Measurements from ENCODE around the gene HAUS7.

The HAUS7 gene

DNA sequence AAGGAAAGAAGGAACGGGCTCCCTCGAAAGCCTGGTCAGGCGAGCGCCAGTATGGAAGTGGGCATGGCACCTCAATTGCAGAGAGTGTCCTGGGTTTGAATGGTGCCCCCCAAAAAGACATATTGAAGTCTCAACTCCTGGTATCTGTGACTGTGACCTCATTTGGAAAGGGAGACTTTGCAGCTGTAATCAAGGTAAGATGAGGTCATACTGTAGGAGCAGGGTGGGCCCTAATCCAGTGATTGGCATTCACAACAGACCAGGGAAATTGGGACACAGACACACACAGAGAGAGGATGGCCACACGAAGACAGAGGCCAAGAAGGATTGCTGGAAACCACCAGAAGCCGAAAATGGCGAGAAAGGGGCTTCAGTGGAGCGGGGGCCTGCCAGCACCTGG lies 52.7 kb downstream of the HAUS7 start:
- H3K9ac ChIP-seq: no peak overlapping the region
- no peak overlapping the region for H3K4me3 ChIP-seq
- H3K4me2 ChIP-seq: peak overlapping the region in 9 of 11 experiments; percentile 26 to 62 (median 41); a peak in 11 of 22 replicates
- H3K9me3 ChIP-seq (replicated peaks in 1 of 11): peaks cover 0 to 18% (median 13%) of the 10 kb centered on the region in 11 experiments; a peak in 10 of 22 replicates
- no peaks in the 10 kb centered on the region for H3K36me3 ChIP-seq
- no peak for TF ChIP-seq Cebpa-rat (IDR thresholded peaks at IDR 0.05)
- H4K20me1 ChIP-seq: peaks cover 0 to 7% (median 0%) of the 10 kb centered on the region in 11 experiments; a peak in 6 of 22 replicates
- H3K4me1 ChIP-seq: peaks cover 9 to 21% (median 16%) of the 10 kb centered on the region in 10 experiments; a peak in 18 of 20 replicates
- H3K27me3 ChIP-seq: peaks cover 71 to 96% (median 87%) of the 10 kb centered on the region in 11 experiments
- no peak overlapping the region for H3K27ac ChIP-seq

DNA sequence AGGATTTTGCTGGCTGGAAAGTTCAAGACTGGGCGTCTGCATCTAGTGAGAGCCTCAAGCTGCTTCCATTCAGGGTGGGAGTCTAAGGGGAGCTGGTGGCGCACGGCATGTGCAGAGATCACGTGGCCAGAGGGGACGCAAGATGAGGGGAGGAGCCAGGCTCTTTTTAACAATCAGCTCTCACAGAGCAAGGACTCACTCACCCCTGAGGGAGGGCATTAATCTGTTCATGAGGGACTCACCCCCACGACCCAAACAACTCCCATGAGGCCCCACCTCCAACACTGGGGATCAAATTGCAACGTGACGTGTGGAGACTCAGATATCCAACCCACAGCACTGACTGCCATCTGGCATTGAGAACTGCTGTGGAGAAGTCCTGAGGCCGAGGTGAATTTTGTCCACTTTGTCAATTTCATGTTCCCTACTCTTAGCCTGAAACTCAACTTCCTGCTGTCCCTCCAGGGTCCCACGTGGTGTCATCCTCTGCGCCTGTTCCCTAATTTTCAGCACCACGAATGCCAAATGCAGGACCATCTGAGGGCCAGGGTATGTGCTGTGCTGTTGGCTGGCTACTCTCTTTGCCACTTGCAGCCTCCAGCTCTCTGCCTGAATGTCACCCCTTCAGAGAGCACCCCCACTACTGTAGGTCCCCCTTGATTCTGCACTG lies 53.5 kb downstream of the HAUS7 start:
- H3K27ac ChIP-seq: no peak overlapping the region
- peaks cover 78 to 98% (median 90%) of the 10 kb centered on the region in 11 experiments for H3K27me3 ChIP-seq
- peaks cover 11 to 24% (median 19%) of the 10 kb centered on the region in 10 experiments; a peak in 19 of 20 replicates for H3K4me1 ChIP-seq
- peaks cover 0 to 18% (median 13%) of the 10 kb centered on the region in 11 experiments; a peak in 10 of 22 replicates for H3K9me3 ChIP-seq (replicated peaks in 1 of 11)
- H3K4me2 ChIP-seq: peak overlapping the region in 10 of 11 experiments; percentile 9 to 62 (median 28); a peak in 16 of 22 replicates
- TF ChIP-seq Cebpa-rat (IDR thresholded peaks at IDR 0.05): no peak
- H3K36me3 ChIP-seq: no peaks in the 10 kb centered on the region
- peaks cover 0 to 10% (median 0%) of the 10 kb centered on the region in 11 experiments; a peak in 7 of 22 replicates for H4K20me1 ChIP-seq
- no peak overlapping the region for H3K4me3 ChIP-seq
- H3K9ac ChIP-seq: no peak overlapping the region

DNA sequence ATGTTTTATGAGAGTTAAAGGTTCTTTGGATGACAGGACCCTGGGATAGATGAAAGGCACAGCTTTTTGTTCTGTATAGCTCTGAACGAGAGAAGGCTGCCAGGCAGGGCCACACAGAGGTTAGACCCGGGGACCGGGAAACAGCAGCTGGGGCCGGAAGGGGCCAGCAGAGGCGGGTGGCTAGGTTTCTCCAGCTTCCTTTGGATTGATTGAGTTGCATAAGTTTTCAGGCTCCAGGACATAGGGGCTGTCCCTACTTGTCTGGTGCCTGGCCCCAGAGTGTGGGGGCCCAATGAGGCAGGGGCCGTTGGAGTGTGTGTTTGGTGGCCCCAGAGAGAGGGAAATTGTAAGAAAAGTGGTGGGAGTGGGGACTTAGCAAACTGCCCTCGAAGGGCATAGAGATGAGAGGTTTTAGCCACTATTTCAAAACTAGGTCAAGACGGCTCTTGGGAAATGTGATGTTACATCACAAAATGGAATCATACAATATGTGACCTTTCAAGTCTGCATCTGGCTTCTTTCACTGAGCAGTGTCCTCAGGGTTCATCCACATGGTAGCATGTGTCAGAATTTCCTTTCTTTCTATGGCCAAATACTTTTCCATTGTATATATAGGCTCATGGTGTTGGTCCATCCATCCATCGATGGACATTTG lies 55.4 kb downstream of the HAUS7 start:
- Histone ChIP-seq H3K36me3 (no peaks in the 10 kb centered on the region), H3K9ac (no peak overlapping the region), H3K4me2 (no peak overlapping the region), H3K4me3 (no peak overlapping the region), H3K4me1 (peaks cover 17 to 29% (median 25%) of the 10 kb centered on the region in 10 experiments; a peak in 19 of 20 replicates), H3K27me3 (peaks cover 87 to 100% (median 98%) of the 10 kb centered on the region in 11 experiments), H4K20me1 (peaks cover 0 to 16% (median 0%) of the 10 kb centered on the region in 11 experiments; a peak in 7 of 22 replicates), H3K27ac (no peak overlapping the region), H3K9me3 (replicated peaks in 1 of 11) (peaks cover 0 to 15% (median 0%) of the 10 kb centered on the region in 11 experiments; a peak in 2 of 22 replicates)
- no peak for TF ChIP-seq Cebpa-rat (IDR thresholded peaks at IDR 0.05)

DNA sequence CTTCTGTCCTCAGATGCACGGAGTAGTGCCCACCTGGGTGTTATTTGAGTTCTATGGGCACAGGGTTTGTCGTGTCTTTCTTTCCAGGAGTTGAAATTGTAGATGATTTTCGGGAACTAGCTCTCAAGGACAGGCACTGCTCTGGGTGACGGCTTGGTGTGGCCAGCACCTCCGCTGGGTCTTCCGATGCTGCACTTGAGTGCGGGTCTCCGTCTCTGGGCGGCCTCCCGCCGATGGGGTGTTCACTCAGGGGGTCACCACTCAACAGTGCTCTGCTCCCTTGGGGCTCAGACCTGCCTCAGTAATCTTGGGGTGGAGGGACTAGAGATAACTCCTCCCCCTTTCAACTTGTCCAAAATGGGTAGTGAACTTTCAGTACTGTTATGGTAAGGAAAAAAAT lies 56.6 kb downstream of the HAUS7 start:
- Histone ChIP-seq H3K27me3 (peaks cover 75 to 100% (median 91%) of the 10 kb centered on the region in 11 experiments), H3K4me1 (peaks cover 17 to 29% (median 25%) of the 10 kb centered on the region in 10 experiments; a peak in 19 of 20 replicates), H4K20me1 (peaks cover 0 to 20% (median 0%) of the 10 kb centered on the region in 11 experiments; a peak in 8 of 22 replicates)

DNA sequence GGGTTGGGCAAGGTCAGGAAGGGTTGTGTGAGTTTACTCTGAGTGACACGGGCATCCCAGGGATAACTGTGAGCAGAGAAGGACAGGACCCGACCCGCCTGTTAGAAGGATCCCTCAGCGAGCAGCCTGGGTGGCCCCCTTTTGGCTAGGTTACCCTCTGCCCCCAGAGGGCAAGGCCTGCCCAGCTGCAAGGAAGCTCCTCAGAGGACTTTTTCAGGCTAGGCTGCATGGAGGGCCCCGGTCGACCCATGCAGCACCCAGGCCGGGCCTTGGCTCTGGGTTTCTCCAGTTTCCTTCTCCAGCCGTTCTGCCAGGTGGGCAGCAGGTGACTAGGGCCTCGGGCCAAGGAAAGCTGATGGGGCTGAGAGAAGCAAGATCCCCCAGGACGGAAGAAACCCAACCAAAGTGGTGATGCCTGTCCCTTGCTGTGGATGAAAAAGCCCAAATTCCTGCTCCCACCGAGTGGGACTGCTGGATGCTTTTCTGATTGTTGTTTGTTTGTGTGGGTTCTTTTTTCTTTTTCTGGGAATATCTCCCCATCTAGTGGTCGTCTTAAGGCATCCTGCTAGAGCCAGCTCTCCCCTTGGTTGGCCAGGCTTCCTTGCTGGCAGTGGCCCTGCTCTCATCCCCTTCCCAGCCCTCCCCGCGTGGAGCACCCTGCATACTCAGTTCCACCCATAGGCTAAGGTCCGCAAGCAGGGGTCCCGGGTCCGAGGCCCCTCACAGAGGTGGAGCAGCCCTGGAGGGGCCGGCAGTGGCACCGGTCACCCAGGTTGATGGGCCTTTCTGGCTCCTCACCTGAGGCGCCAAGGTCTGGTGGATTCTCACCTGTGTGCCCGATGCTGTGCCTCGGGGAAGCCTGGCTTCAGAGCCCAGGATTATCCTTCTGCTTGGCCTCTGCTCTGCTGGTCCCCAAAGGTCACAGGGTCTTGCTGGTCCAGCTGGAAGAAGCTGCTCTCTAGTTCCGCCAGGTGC lies 57.3 kb downstream of the HAUS7 start:
- Histone ChIP-seq H3K9me3 (replicated peaks in 1 of 11) (peaks cover 0 to 15% (median 0%) of the 10 kb centered on the region in 11 experiments; a peak in 3 of 22 replicates), H3K4me1 (peaks cover 13 to 26% (median 21%) of the 10 kb centered on the region in 10 experiments; a peak in 19 of 20 replicates), H3K27ac (no peak overlapping the region), H3K36me3 (no peaks in the 10 kb centered on the region), H4K20me1 (peaks cover 0 to 27% (median 0%) of the 10 kb centered on the region in 11 experiments; a peak in 8 of 22 replicates), H3K4me3 (0 out of 20 replicates have a peak overlapping the region, but pooled peaks of 1 of the 10 experiments have one; percentile 4), H3K9ac (no peak overlapping the region), H3K27me3 (peaks cover 72 to 99% (median 86%) of the 10 kb centered on the region in 11 experiments), H3K4me2 (peak overlapping the region in 4 of 11 experiments; percentile 80 to 86 (median 82); a peak in 7 of 22 replicates)
- no peak for TF ChIP-seq Cebpa-rat (IDR thresholded peaks at IDR 0.05)

More for the DNA sequence above, 56.6 kb downstream of the HAUS7 start:
- H3K4me2 ChIP-seq: no peak overlapping the region
- peaks cover 0 to 15% (median 0%) of the 10 kb centered on the region in 11 experiments; a peak in 3 of 22 replicates for H3K9me3 ChIP-seq (replicated peaks in 1 of 11)
- H3K36me3 ChIP-seq: no peaks in the 10 kb centered on the region
- no peak overlapping the region for H3K4me3 ChIP-seq
- no peak for TF ChIP-seq Cebpa-rat (IDR thresholded peaks at IDR 0.05)
- H3K9ac ChIP-seq: no peak overlapping the region
- no peak overlapping the region for H3K27ac ChIP-seq

DNA sequence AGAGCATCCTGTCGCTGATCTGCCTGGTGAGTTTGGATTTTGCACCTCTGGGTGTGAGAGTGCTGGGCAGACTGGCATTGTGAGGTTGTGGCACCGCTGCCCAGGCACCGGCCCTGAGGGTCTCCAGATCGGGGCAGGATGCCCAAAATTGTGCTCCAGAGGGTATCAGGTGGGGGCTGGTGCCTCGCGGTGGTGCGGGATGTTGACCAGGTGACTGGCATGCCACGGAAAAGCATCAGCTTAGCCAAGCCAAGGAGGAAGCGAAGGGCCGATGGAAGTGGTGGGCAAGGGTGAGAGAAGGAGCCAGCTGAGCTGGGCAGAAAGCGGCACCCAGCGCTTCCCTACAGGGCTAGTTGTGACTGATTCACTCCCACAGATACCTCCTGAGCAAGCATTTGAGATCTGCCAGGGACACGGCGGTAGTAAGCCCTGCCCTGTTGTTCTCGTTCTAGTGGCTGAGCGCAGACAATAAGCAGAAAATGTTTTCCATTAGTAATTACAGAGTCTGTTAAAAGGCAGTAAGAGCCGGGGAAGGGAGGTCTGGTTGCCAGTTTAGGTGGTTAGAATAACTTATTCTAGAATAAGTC lies 58.3 kb downstream of the HAUS7 start:
- peaks cover 11 to 22% (median 13%) of the 10 kb centered on the region in 10 experiments; a peak in 18 of 20 replicates for H3K4me1 ChIP-seq
- H3K9ac ChIP-seq: peak overlapping the region in 5 of 11 experiments; percentile 9 to 68 (median 45); a peak in 5 of 22 replicates
- no peaks in the 10 kb centered on the region for H3K36me3 ChIP-seq
- H3K27me3 ChIP-seq: peaks cover 64 to 99% (median 85%) of the 10 kb centered on the region in 11 experiments
- H3K4me3 ChIP-seq: peak overlapping the region; percentile 31 to 66 (median 46); a peak in 17 of 20 replicates
- H3K27ac ChIP-seq: peak overlapping the region in 1 of 11 experiments; percentile 17; a peak in 1 of 22 replicates
- H3K4me2 ChIP-seq: peak overlapping the region; percentile 56 to 86 (median 71)
- H3K9me3 ChIP-seq (replicated peaks in 1 of 11): peaks cover 0 to 15% (median 0%) of the 10 kb centered on the region in 11 experiments; a peak in 3 of 22 replicates
- peaks cover 0 to 36% (median 0%) of the 10 kb centered on the region in 11 experiments; a peak in 8 of 22 replicates for H4K20me1 ChIP-seq
- TF ChIP-seq Cebpa-rat (IDR thresholded peaks at IDR 0.05): no peak

DNA sequence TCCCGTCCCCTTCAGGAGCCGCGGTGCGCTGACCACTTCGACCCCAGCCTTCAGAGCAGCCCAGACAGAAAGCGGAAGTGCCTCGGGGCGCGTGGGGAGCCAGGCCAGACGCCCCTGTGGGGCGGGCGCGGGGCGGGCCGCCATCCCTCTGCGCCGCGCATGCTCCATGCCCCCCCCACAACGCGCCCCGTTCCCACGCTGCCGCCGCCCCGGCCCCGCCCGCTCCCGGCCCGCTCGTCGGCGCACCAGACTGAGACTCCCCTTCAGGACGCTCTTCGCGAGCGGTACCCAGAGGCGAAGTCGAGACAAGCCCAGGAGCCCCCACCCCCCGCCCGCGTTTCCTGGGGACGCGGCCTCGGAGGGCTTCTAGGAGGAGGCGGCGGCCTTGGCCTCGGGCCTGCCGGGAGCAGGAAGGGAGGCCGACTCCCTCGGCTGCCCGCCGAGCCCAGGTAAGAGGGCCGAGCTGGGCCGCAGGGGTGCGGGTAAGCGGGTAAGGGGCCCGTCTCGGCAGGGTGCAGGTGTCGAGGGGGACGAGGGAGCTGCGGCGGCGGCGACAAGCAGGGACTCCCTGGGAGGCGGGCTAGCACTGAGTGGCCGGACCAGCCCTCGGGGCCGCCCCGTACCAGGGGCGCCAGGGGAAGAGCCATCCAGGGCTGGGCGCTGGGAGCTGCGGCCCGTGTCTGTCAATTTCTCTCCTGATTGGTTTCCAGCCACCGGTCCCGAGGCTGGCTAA lies 59.0 kb downstream of the HAUS7 start, which contains the start of gene ZFP92:
Gene ZFP92, plus strand, starts transcription at position 218 of the 733 bp plus-strand sequence. CDS start 6,851 bp downstream, outside the sequence.
- H3K9ac ChIP-seq: peak within 1 kb of the TSS in 7 of 11 experiments; percentile 9 to 68 (median 37); a peak in 7 of 22 replicates
- H3K27me3 ChIP-seq: peaks cover 57 to 99% (median 85%) of the 10 kb centered on the region in 11 experiments
- H3K4me2 ChIP-seq: peak within 1 kb of the TSS; percentile 56 to 86 (median 71)
- peaks cover 0 to 40% (median 0%) of the 10 kb centered on the region in 11 experiments; a peak in 8 of 22 replicates for H4K20me1 ChIP-seq
- H3K36me3 ChIP-seq: no peaks in the 10 kb centered on the region
- TF ChIP-seq Cebpa-rat (IDR thresholded peaks at IDR 0.05): no peak
- peak within 1 kb of the TSS; percentile 31 to 66 (median 46); a peak in 18 of 20 replicates for H3K4me3 ChIP-seq
- peak within 1 kb of the TSS in 1 of 11 experiments; percentile 17; a peak in 1 of 22 replicates for H3K27ac ChIP-seq
- peaks cover 5 to 16% (median 8%) of the 10 kb centered on the region in 10 experiments; a peak in 16 of 20 replicates for H3K4me1 ChIP-seq
- H3K9me3 ChIP-seq (replicated peaks in 1 of 11): peaks cover 0 to 15% (median 0%) of the 10 kb centered on the region in 11 experiments; a peak in 3 of 22 replicates

All from BLaER1 treated with 17β-estradiol and CSF1 and Interleukin-3, amounts not matched to agents 10 nM and 100 nM (cell line).